Peyer's patch (tissue), 4 donors: ENCODE data around the gene ALS2CL.

Source experiments
- CTCF ChIP-seq, 6 experiments: fragments of 450-650 bp in 4 of 6; fragments of 200-600 bp in 2 of 6; sonication (generic) in 1 of 6; IDR thresholded peaks; one replicate each; pipeline ENCODE4 v1.5.1; 2017 to 2019; ENCODE audit warnings: antibody characterized with exemption in 6 of 6, mild to moderate bottlenecking in 3 of 6, moderate library complexity in 1 of 6
- POLR2A ChIP-seq, 2 donors: fragments of 450-650 bp; IDR thresholded peaks; one replicate each; pipeline ENCODE4 v1.5.1; 2017; ENCODE audit warnings: antibody characterized with exemption in 2 of 2, mild to moderate bottlenecking in 2 of 2, moderate library complexity in 2 of 2

- TF ChIP-seq CTCF (IDR thresholded peaks at IDR 0.05) (no peak), POLR2A (IDR thresholded peaks at IDR 0.05) (no peak)
Observed at GRCh38 chr3:46665763-46666452, 27.6 kb downstream of the ALS2CL start.
